GM18517 (cell line): Measurements from ENCODE around the gene FANCC.

Experiments
- ATAC-seq: cut with Tn5 transposase; IDR thresholded peaks from one replicate; pipeline ENCODE4 v1.9.1; 2021; ENCODE audit warnings: mild to moderate bottlenecking, moderate library complexity; ENCODE audit not compliant: unreplicated experiment

FANCC gene

DNA sequence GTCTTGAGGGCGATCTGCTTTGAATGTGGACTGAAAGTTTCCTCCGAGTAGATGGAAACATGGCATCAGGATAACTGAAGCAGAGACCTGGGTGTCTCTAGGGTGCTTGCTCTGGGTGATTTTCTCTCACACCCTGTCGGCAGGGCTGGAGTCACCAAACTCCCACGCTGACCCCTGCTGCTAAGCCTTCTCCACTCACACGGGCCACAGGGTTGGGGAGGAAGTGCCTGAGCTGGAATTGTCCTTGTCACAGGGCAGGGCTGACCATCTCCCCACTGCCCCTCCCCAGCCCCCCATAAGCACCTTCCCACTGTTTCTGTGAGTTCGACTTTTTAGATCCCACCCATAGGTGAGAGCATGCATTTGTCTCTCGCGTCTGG lies 212.9 kb downstream of the FANCC start:
- ATAC-seq = no peak

DNA sequence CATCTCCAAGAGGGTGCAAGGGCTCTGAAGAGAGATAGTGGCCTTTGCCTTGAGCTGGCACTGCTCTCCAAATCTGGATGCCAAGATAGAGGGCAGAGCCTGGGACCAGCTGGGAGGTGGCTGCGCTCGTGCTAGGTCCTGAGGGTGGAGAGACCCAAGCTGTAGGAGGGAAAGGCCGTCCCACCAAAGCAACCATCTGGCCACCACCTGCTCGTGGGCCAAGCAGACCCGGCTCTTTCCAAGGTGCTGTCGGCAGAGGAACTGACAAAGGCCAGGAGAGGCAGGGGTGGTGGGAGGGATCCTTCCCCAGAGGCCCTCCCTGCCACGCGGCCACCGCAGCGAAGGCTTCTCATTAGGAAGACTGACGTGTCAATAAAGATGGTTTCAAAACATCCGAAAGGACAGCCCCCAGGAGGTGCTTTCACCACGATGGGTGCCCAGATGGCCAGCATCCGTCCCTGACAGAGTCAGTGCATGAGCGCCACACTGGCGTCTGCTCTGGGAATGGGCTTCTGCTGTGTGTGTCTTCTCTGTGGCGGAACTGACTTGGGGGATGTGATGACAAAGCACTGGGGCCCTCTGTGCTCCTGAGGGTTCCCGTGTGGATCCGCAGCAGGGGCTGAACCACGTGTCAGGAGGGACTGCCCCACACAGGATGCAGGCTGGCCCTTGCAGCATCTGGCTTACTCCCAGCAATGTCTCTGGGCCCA lies 213.5 kb downstream of the FANCC start:
- no peak for ATAC-seq

DNA sequence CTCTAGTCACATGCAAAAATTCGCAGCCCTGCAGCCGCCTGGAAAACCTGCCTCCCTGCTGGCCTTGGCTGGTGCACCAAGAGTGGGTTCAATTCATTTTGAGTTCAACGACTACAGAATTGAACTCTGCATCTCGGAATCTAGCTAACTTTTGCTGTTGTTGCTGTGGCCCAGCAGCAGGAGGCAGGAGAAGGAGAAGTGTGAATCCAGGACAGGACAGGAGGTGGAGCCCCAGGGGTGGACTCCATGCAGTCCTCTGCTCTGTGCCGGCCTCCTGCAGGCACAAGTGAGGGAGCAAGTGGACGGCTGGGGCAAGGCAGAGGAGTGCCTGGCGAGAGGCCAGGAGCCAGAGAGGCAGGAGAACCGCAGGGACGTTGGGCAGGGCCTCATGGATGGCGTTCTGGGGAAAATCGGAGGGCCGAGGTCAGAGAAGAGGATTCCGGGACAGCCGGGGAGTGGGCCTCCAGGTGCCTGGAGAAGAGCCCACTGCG lies 214.2 kb downstream of the FANCC start:
- no peak for ATAC-seq

DNA sequence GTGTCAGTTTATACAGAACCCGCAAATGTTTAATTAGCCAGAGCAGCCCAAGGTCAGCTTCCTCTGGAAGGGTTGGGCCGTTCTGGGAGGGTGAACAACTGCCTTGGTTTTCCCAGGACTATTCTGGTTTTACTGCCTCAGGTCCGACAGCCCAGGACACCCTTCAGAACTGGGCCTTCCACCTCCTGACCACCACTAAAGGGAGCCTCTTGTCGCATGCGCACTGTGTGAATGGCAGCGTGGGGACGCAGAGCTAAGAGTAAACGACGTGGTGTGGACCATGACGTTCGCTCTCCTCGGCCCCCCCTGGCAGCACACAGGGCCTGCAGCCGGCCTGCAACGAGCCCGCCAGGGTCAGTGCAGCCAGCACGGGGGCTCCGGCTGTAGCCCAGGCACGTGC lies 214.9 kb downstream of the FANCC start:
- no peak for ATAC-seq

DNA sequence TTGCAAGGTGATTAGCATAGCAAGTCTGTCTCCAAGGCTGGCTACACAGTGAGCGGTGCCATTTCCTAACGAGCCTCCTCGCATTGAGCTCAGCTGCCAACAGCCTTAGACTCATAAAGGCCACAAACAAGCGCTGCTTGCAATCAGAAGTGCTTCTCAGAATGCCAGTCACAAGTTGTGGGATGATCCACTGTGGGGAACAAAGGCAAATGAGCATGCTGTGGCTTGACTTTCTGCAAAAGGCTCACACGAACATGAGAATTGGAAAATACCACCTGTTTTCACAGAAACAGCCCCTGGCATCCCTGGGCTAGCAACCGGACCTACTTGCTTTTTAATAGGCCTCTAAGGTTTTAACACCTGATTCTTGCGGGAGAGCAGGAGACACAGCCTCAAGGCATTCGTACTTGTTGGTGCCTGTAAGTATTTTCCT lies 215.5 kb downstream of the FANCC start:
- ATAC-seq = no peak

DNA sequence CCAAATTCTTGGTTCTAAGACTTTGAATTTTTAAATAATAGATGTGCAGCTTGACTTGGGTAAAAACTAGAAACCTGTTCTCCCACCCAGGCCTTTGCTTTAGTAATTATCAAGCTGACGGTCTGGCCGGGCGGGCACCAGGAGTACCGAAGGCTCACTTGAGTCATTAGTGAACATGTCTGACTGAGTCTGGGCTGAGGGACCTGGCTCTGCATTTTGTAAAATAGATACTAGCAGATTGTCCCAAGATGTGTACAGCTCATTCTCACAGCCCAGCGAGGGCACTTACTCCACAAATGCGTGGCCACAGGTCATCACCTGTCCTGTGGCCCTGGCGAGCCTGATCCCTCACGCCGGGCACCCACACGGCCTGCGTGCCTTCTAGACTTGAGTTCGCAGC lies 216.2 kb downstream of the FANCC start:
- ATAC-seq = no peak

DNA sequence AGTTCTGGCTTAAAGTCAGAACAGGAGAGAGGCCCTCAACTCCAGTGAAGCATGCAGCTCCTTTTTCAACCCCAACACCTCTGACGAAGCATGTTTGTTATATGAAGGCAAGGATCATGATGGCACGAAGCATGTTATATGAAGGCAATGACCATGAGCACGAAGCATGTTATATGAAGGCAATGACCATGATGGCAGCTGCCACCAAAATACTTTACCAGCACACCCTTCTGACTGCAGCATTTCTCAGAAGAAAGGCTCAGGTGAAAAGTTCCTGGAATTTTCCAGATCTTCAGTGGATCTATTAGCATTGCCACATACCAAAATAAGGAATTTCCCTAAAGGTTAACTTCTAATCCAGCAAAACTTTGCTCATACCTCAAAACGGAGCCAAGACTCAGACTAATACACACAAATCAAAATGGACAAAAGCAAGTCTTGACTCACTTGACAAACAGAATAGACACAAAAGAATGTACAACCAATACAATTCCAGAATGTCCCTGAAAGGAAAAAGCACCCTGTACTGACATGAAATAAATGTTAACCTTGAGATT lies 217.4 kb downstream of the FANCC start:
- ATAC-seq = no peak

DNA sequence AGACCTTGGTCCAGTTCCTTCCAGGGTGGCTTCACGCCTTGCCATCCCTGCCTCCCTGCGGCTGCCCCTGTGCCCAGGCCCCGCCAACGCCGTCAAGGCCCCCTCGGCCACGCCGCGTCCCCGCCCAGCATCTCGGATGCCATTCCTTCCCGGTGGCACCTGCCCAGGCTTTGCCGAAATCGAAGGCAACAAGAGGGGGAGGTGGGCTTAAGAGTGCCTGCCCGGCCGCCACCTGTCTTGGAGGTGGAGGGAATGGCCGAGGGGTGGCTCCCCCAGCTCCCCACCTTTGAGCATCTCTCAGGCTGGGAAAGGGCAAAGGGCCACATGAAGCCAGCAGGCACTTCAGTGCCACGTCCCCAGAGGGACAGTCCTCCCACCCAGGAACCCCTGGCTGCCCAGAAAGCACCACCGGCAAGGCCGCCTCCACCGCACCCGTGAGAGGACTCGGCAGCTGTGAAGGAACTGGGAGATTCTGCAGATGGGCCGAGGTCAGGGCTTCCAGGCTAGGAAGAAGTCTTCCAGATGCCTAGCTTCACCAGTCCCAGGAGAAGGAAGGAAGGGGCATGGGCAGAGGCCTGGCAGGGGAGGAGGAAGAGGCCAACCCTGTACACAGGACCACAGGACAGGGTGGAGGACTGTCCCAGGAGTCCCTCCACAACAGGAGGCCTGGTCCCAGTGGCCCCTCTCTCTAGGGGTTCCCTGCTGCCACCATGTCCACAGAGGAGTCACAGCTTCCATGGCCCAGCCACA lies 218.0 kb downstream of the FANCC start:
- no peak for ATAC-seq

DNA sequence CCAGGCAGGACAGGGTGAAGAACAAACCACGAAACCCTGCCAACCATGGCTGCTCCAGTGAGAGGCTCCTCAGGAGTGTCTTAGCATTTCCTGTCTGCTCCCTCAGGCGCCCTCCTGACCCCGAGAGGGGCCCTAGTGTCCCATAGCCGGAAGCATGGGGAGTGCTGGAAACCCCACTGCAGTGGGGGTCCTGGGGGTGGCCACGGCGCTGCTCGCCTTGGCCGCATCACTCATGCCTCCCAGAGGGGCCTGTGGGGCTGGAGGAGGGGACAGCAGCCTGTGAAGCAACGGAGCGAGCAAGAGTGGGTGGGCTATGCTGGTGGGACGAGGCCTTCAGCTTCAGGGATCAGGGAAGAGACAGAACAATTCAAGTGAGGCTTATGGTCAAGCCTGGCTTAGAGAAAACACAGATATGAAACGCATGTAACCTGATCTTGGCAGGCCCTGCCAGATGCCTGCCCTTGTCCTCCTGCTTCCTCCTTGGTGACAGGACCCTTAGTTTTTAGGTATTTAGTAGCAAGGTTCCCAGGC lies 219.1 kb downstream of the FANCC start:
- no peak for ATAC-seq

DNA sequence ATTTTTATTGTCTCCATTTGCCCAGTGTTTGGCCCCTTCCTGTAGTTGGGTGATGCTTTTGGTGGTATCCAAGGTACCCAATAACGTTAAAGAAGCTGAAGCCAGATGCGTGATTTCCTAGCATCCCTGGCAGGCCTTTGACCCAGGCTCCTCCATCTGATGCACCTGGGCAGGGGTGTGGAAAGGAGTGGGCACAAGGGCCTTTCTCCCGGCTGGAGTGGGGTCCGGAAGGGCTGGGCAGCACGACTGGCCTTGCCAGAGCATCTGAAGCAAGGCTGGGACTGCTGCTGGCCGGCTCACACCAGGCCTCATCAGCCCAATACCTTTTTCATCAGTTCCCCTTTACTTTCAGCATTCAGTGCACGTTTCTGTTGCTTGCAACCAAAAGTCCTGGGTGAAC lies 220.2 kb downstream of the FANCC start:
- no peak for ATAC-seq

DNA sequence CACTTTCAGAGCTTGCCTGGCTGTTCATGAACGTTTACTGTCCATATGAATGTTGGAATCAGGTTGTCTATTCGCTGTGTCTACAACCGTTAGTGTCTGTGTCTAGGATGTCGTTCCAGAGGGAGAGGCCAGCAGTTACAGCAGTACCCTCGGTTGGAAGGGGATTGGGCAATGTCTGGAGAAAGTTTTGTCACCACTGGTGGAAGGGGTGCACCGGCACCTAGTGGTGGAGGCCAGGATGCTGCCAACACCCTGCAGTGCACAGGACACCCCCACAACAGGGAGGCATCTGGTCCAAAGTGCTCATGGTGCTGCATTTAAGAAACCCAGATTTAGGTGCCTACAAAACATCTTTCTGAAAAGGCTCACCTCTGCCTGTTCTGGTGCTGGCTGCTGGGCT lies 220.7 kb downstream of the FANCC start:
- ATAC-seq = no peak

DNA sequence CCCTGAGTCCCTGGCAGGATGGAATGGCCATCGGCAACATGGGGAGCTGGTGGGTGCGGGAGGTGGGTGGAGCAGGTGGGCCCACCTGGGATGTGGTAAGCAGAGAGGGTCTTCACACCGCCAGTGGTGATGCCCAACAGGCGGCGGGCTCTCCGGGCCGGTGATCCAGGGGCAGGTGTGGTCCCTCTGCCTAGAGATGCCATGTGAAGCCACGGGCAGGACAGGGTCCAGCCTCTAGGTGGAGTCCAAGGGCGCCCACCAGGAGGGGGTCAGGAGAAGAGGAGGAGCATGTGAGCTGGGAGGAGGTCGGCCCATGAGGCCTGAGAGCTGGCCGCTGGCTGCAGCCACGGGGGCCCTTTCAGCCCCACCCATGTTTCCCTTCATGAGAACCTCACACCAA lies 221.1 kb downstream of the FANCC start:
- no peak for ATAC-seq

DNA sequence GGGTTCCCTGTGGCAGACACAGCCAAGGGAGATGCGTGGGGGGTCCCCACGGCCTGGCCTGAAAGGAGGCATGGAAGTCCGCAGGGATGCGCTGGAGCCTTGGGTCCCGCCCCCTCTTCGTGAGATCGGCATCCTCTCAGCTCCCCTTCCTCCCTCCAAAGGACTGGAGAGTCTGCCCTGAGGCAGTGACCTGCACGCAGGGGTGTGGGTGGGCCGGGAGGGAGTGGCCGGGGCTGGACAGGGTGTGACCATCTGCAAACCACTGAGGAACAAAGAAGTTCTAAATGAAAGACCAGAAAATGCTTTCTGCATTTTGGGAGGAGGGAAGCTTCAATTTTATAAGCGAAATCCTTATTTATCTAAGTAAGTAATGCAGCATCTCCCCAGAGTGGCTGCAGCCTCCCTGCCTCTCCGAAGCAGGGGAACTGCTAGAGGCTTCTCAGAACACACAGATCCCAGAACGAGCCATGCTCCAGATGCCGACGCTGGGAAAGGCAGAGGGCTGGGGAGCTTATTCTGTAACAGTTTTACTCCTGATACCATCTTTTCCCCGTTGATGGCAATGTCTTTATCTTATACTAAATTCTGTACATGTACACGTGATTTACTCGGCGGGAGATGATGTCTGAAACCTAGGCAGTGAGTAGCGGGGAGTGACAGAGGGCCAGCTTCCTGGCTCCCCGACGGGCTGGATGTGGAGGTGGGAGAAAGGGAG lies 221.7 kb downstream of the FANCC start:
- ATAC-seq = no peak

DNA sequence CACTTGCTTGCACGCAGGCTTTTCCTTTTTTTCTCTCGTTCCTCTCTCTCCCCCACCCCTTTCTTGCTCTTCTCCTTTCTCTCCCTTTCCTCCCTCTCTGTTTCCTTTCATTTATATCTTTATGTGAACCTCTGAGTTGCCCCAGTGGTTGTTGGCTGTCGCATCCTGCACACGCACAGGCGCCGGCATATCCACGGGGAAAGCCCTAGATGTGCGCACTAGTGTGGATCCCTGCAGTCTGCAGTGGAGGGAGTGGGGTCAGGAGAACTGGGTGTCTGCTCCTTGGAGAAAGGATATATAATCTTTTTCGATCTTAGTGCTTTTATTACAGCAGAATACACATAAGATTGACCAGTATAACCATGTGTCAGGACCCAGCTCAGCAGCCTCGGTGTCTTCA lies 223.5 kb downstream of the FANCC start:
- no peak for ATAC-seq

DNA sequence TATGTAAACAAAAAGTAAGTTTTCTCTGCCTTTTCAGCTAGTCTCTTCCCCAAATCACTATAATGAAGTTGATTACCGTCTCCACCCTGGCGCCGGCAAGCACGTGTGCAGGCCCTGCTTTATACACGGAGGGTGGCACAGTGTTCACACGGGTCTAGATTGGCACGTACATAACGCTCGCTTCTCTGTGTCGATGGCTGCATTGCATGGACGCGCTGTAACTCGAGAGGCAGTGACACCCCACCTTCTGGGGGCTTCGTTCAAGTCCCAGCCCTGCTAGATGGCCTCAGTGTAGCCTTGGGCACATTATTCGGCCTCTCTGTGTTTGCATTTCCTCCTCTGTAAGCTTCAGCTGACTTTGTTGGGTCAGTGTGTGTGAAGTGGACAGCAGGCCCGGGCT lies 223.9 kb downstream of the FANCC start:
- no peak for ATAC-seq

DNA sequence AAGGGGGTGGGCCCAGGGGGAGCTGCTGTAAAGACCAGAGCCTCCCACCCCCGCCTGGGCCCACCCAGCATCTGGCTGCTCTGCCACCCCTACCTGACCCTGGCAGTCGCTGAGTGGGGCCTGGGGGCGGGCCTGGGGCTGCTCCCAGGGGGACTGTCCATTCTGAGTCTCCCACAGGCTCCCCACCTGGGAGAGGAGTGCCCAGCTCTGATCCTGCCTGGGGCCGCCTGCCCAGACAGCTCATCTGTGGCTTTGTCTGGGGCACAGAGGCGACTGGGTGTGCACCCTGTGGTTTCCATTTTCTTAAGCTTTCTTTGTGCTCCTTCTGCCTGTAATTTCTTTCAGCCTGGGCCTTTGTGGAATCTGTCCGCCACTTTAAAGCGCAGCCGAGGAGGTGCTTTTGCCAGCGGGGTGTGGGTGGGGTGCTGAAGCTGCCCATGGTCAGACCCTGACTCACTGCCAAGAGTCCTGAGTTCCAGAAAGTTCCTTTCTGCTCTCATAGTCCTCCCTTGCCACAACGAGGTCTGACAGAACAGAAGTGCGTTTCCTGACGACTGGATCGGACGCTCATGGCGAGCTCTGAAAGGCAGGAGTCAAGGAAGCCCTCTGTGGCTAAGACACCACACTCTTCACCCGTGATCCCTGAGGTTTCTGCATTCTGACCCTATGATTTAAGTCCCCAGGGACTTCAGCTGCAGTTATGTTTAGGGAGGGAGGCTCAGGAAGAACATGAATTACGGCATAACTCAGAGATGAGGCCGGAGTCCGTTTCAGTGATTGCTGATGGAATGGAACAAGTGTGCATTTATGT lies 225.0 kb downstream of the FANCC start:
- no peak for ATAC-seq

DNA sequence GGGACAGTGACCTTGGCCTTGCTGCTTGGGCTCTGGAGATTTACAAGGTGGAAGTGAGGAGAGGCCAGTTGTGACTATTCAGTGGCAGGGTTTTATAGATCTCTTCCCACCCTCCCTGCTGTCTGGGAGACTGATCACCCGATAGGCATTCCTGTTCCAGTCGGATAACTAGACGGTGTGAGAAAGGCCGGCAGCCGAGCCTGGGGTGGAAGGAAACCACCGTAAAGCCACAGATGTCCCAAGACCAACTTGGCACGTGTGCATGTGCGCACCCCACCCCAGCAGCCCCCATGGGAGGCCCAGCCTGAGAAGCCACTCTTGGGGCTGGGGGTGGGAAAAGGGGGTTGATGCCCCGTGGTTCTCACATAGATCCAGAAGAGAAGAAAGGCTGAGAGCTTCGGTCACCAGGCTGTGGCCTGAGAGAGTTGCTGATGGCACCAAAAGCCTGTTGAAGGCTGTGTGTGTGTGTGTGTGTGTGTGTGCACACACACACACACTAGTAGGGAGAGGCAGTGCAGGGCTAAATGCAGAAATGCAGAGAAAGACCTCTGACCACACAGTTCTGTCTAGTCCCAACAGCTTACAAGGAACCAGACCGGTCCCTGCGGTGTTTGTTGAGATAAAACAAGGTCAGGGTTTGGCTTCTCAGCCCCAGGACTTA lies 225.8 kb downstream of the FANCC start:
- ATAC-seq = no peak

DNA sequence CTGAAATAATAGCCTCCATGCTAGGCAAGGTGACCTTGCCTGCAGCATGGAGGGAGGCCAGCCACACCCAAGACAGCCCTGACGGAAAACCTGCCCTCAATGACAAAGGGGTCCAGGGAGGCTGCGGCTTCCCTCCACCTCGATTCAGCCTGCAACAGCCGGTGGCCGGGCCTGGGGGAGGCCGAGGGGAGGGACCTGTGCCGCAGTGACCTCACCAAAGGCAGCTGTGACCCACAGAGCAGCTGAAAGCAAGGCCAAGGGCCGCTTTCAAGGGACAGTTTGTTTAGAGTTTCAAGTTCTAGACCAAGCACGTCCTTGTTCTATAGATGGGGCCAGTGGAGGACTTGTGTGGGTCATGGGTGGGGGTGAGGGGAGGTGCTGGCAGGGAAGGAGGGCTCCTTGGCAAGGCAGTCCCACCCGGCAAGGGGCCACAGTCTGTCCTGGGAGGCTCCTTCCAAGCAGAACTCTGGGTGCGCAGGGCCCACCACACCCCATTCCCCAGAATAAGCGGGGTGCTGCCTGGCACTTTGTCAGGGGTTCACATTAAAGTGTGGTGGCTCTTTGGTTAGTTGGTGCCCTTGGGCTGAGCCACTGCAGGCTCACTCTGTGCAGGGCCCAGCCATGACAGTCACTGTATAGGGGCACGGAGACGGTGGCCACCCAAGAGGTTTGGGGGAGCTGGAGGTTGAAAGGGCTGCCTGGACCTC lies 226.5 kb downstream of the FANCC start:
- ATAC-seq = no peak
